Measurements from ENCODE around the gene ENPP6.

The ENPP6 gene

GRCh38 chr4:184126800-184127199 is 90.9 kb downstream of the ENPP6 start:
- Histone ChIP-seq H3K4me3 (ENCODE audit: low read depth in 1 of 2, low read length in 1 of 2) (no peak overlapping the region), H3K27me3 (peaks cover 20% of the 10 kb centered on the region), H3K4me1 (ENCODE audit: control insufficient read depth in 1 of 2, insufficient read depth in 1 of 2, low read depth in 1 of 2, low read length in 1 of 2) (no peaks in the 10 kb centered on the region), H3K27ac (no peak overlapping the region), H3K9me3 (no peaks in the 10 kb centered on the region), H3K36me3 (no peaks in the 10 kb centered on the region)
- no peak for TF ChIP-seq CTCF (IDR thresholded peaks at IDR 0.05)

GRCh38 chr4:184122631-184123408 is 94.9 kb downstream of the ENPP6 start:
- no peak for TF ChIP-seq CTCF (IDR thresholded peaks at IDR 0.05)
- H3K4me1 ChIP-seq (ENCODE audit: control insufficient read depth in 1 of 2, insufficient read depth in 1 of 2, low read depth in 1 of 2, low read length in 1 of 2), result no peaks in the 10 kb centered on the region
- no peaks in the 10 kb centered on the region for H3K36me3 ChIP-seq
- H3K27me3 ChIP-seq, result peaks cover 17% of the 10 kb centered on the region
- no peak overlapping the region for H3K4me3 ChIP-seq (ENCODE audit: low read depth in 1 of 2, low read length in 1 of 2)
- no peaks in the 10 kb centered on the region for H3K9me3 ChIP-seq
- H3K27ac ChIP-seq, result no peak overlapping the region

- Histone ChIP-seq H3K9me3 (no peaks in the 10 kb centered on the region), H3K4me3 (ENCODE audit: low read depth in 1 of 2, low read length in 1 of 2) (no peak overlapping the region), H3K4me1 (ENCODE audit: control insufficient read depth in 1 of 2, insufficient read depth in 1 of 2, low read depth in 1 of 2, low read length in 1 of 2) (no peaks in the 10 kb centered on the region), H3K27me3 (peaks cover 13% of the 10 kb centered on the region), H3K27ac (no peak overlapping the region), H3K36me3 (no peaks in the 10 kb centered on the region)
- TF ChIP-seq CTCF (IDR thresholded peaks at IDR 0.05), result no peak
Observed at GRCh38 chr4:184120549-184121127, 97.0 kb downstream of the ENPP6 start.

- Histone ChIP-seq H3K4me1 (ENCODE audit: control insufficient read depth in 1 of 2, insufficient read depth in 1 of 2, low read depth in 1 of 2, low read length in 1 of 2) (no peaks in the 10 kb centered on the region), H3K4me3 (ENCODE audit: low read depth in 1 of 2, low read length in 1 of 2) (no peak overlapping the region), H3K9me3 (no peaks in the 10 kb centered on the region), H3K27ac (no peak overlapping the region), H3K36me3 (no peaks in the 10 kb centered on the region), H3K27me3 (no peaks in the 10 kb centered on the region)
- TF ChIP-seq CTCF (IDR thresholded peaks at IDR 0.05), result no peak
Observed at GRCh38 chr4:184117662-184118199, 99.9 kb downstream of the ENPP6 start.

- TF ChIP-seq CTCF (IDR thresholded peaks at IDR 0.05), result no peak
- H3K9me3 ChIP-seq, result no peaks in the 10 kb centered on the region
- H3K36me3 ChIP-seq, result no peaks in the 10 kb centered on the region
- H3K27ac ChIP-seq, result no peak overlapping the region
- H3K27me3 ChIP-seq, result no peaks in the 10 kb centered on the region
- no peaks in the 10 kb centered on the region for H3K4me1 ChIP-seq (ENCODE audit: control insufficient read depth in 1 of 2, insufficient read depth in 1 of 2, low read depth in 1 of 2, low read length in 1 of 2)
- no peak overlapping the region for H3K4me3 ChIP-seq (ENCODE audit: low read depth in 1 of 2, low read length in 1 of 2)
Observed at GRCh38 chr4:184115399-184115798, 102.3 kb downstream of the ENPP6 start.

All from neutrophil (primary cell).